A673 (cell line): ENCODE results near the gene PAQR4. TPM values are rescaled to one million over a fixed set of nuclear protein-coding genes. Genes with fewer than 3 reads are reported as not detected.

Experiments used
- BruUV-seq: library from RNA; stranded (reverse); fragments of 400-500 nt; replicated peaks from 2 replicates; lab custom pipeline; 2021; lab: Mats Ljungman, UMichigan
- CTCF ChIA-PET: fragments of 300-600 bp; sonication (Branson Sonifier 250); formaldehyde crosslinking; loops from one replicate; lab custom pipeline; 2022; ENCODE audit warnings: antibody characterized with exemption; lab: Charles Lee
- POLR2A ChIA-PET: fragments of 300-600 bp; sonication (Branson Sonifier 250); formaldehyde crosslinking; loops from one replicate; lab custom pipeline; 2022; ENCODE audit warnings: antibody characterized with exemption; ENCODE audit not compliant: low non-redundant PET; lab: Charles Lee
- DNase-seq: peaks from one replicate; pipeline ENCODE4 v3.0.0-alpha.2; 2015; ENCODE audit warnings: low spot score
- H3K27ac ChIP-seq: fragments of 200-600 bp; sonication (generic); 2 replicates; pipeline ENCODE4 v1.5.1; 2016; ENCODE audit warnings: mixed run types, low read depth, mild to moderate bottlenecking, mixed read lengths, antibody characterized with exemption, low read length; ENCODE audit not compliant: poor library complexity, severe bottlenecking
- H3K27me3 ChIP-seq: fragments of 200-600 bp; sonication (generic); replicated peaks from 2 replicates; pipeline ENCODE4 v1.6.1; 2017; ENCODE audit warnings: mixed run types, low read depth, mild to moderate bottlenecking, mixed read lengths, antibody characterized with exemption, low read length; ENCODE audit not compliant: insufficient read depth, poor library complexity
- H3K36me3 ChIP-seq: fragments of 200-600 bp; sonication (generic); 2 replicates; pipeline ENCODE4 v1.6.1; 2016; ENCODE audit warnings: mixed run types, mild to moderate bottlenecking, mixed read lengths, antibody characterized with exemption, low read length; ENCODE audit not compliant: insufficient read depth, poor library complexity, severe bottlenecking
- H3K4me1 ChIP-seq: fragments of 200-600 bp; sonication (generic); 2 replicates; pipeline ENCODE4 v1.6.1; 2017; ENCODE audit warnings: mixed run types, mild to moderate bottlenecking, mixed read lengths, antibody characterized with exemption, low read length; ENCODE audit not compliant: insufficient read depth, poor library complexity, severe bottlenecking
- H3K4me3 ChIP-seq: fragments of 200-600 bp; sonication (generic); 2 replicates; pipeline ENCODE4 v1.5.1; 2016; ENCODE audit warnings: low read depth, mixed run types, mild to moderate bottlenecking, mixed read lengths, low read length; ENCODE audit not compliant: poor library complexity, severe bottlenecking
- H3K9me3 ChIP-seq: fragments of 200-600 bp; sonication (generic); 2 replicates; pipeline ENCODE4 v1.6.1; 2016; ENCODE audit warnings: mixed run types, low read depth, mild to moderate bottlenecking, mixed read lengths, antibody characterized with exemption, low read length; ENCODE audit not compliant: poor library complexity, severe bottlenecking
- CTCF ChIP-seq: fragments of 300-800, 200-600 bp; sonication (generic); conservative IDR thresholded peaks from 2 replicates; pipeline ENCODE4 v1.5.1; 2017; ENCODE audit warnings: low read depth, mild to moderate bottlenecking, antibody characterized with exemption, low read length, moderate library complexity, mixed read lengths
- EZH2 ChIP-seq: fragments of 200-600 bp; sonication (generic); IDR thresholded peaks from 2 replicates; pipeline ENCODE4 v1.6.1; 2017; ENCODE audit warnings: borderline replicate concordance, low read depth, mild to moderate bottlenecking, mixed read lengths, antibody characterized with exemption, low read length; ENCODE audit not compliant: poor library complexity, severe bottlenecking
- intact Hi-C: fragments of 100-400 bp; cut with micrococcal nuclease; formaldehyde crosslinking; loops from one replicate; pipeline ENCODE4 v1.10.0; 2022; ENCODE audit not compliant: unreplicated experiment
- total RNA-seq: library from RNA; stranded (reverse); gene quantifications from 2 replicates; pipeline ENCODE4 v1.2.3, GENCODE V29; 2021

The PAQR4 gene
- total RNA-seq, 1 experiment from 2014 or later: 46.5 TPM

GRCh38 chr16:3020604-3021448 lies 51.7 kb downstream of the PAQR4 start:
- intact Hi-C loops: no loop called here
- Histone ChIP-seq H3K27ac (peak overlapping the region; percentile 97), H3K36me3 (no peaks in the 10 kb centered on the region), H3K27me3 (no peaks in the 10 kb centered on the region), H3K9me3 (no peaks in the 10 kb centered on the region), H3K4me3 (peak overlapping the region; percentile 63), H3K4me1 (peaks cover 29% of the 10 kb centered on the region)
- DNase-seq: peak; percentile 54
- ChIA-PET POLR2A (no interaction called here), CTCF (interaction anchor here (0.5 to 2.9 kb wide), 7 partner anchors 8 to 185 kb away, joined by 3 to 9 read pairs (median 4); no protein-coding TSS in a partner anchor)
- no peak for TF ChIP-seq EZH2
- no peak for TF ChIP-seq CTCF
- BruUV-seq: no TSS peak

- no TSS peak for BruUV-seq
- intact Hi-C loops: no loop called here
- Histone ChIP-seq H3K4me3 (peak overlapping the region; percentile 63), H3K27ac (peak overlapping the region; percentile 97), H3K9me3 (no peaks in the 10 kb centered on the region), H3K4me1 (peaks cover 29% of the 10 kb centered on the region), H3K27me3 (no peaks in the 10 kb centered on the region), H3K36me3 (peaks cover 3% of the 10 kb centered on the region)
- TF ChIP-seq EZH2 (no peak), CTCF (peak; percentile 41)
- ChIA-PET CTCF (interaction anchor here (0.5 to 2.9 kb wide), 3 partner anchors 10 to 184 kb away, joined by 3 to 9 read pairs (median 4); no protein-coding TSS in a partner anchor), POLR2A (no interaction called here)
- peak; percentile 87 for DNase-seq
These were observed 52.5 kb downstream of the PAQR4 start for GRCh38 chr16:3021449-3022207.

- H3K27ac ChIP-seq: peak overlapping the region; percentile 97
- CTCF ChIA-PET: interaction anchor here (2.9 kb wide), 1 partner anchor 9 kb away, joined by 9 read pairs; no protein-coding TSS in a partner anchor
- no TSS peak for BruUV-seq
- H3K4me3 ChIP-seq: peak overlapping the region; percentile 63
- H3K9me3 ChIP-seq: no peaks in the 10 kb centered on the region
- H3K36me3 ChIP-seq: peaks cover 3% of the 10 kb centered on the region
- DNase-seq: peak; percentile 93
- H3K27me3 ChIP-seq: no peaks in the 10 kb centered on the region
- H3K4me1 ChIP-seq: peaks cover 29% of the 10 kb centered on the region
- intact Hi-C loops: no loop called here
- no peak for TF ChIP-seq EZH2
- TF ChIP-seq CTCF: no peak
- POLR2A ChIA-PET: no interaction called here
These were observed 53.1 kb downstream of the PAQR4 start for GRCh38 chr16:3022208-3022683.
